GM21390 (cell line): ENCODE results near the gene REX1BD.
"Not testable (repeated sequence)": the region's sequence is repeated elsewhere in the genome, so short reads cannot be mapped to it uniquely, and the experiment has no call there.

Experiments
- ATAC-seq: cut with Tn5 transposase; IDR thresholded peaks from one replicate; pipeline ENCODE4 v1.9.1; 2021; ENCODE audit not compliant: unreplicated experiment

REX1BD gene

DNA sequence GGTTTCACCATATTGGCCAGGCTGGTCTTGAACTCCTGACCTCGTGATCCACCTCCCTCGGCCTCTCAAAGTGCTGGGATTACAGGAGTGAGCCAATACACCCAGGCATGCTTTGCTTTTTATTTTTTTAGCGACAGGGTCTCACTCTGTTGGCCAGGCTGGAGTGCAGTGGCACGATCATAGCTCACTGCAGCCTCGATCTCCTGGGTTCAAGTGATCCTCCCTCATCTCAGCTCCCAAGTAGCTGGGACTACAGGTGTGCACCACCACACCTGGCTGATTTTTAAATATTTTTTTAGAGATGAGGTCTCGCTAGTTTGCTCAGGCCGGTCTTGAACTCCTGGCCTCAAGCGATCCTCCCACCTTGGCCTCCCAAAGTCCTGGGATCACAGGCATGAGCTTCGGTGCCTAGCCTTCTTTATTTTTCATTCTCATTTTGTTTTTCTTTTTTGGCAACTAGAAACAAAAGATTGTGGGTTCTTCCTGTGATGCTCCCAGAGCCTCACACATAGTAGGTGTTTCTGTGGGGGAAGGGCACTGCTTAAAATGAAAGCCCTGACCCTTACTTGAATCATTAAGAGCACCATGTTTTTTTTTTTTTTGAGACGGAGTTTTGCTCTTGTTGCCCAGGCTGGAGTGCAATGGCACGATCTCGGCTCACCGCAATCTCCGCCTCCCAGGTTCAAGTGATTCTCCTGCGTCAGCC lies 12.2 kb downstream of the REX1BD start:
- ATAC-seq: not testable (repeated sequence)

DNA sequence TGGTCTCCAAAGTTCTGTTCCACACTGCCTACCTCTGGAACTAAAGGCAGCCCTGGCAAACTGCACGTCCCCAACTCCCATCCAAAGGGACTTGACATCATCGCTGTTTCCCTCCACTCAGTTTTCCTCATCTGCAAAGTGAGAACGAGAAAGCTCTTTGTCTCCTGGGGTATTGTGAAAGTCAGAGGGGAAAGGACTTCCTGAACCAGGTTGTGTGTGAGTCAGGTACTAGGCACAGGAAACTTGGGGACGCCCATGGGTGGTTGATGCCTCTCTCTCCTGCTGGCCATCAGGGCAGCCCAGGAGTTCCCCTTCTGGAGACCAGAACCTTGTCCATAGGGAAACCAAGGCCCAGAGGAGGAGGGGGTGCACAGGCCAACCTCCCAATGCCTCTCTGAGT lies 13.3 kb downstream of the REX1BD start:
- no peak for ATAC-seq

DNA sequence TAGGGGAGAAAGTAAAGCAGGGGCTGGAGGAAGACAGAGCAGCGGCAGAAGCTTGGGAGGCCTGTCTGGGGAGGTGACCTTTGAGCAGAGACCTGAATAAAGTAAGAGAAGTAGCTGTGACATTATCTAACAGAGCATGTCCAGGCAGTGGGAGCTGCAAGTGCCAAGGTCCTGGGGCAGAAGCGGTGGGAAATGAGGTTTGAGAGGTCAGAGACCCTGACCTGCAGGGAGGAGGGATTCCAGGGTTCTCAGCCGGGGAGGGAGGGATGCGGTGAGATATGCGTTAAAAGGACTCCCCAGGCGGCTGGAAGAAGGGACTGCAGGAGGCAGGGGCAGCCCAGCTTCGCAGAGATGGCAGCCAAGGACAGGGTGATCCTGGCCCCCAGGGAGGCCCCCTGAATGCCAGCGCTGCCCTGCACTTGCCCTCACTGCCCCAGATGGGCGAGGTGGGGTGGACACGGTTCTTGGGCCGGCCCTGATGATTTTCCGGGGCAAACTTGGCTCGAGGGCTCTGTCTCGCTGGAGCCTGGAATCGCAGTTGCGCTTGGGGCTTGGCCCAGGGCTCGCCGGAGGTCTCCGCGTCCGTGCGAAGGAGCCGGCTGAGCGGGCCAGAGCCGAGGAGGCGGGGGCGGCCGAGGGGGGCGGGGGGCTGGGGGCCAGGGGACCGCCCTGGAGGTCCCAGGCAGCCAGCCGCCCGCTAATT lies 14.8 kb downstream of the REX1BD start:
- no peak for ATAC-seq

DNA sequence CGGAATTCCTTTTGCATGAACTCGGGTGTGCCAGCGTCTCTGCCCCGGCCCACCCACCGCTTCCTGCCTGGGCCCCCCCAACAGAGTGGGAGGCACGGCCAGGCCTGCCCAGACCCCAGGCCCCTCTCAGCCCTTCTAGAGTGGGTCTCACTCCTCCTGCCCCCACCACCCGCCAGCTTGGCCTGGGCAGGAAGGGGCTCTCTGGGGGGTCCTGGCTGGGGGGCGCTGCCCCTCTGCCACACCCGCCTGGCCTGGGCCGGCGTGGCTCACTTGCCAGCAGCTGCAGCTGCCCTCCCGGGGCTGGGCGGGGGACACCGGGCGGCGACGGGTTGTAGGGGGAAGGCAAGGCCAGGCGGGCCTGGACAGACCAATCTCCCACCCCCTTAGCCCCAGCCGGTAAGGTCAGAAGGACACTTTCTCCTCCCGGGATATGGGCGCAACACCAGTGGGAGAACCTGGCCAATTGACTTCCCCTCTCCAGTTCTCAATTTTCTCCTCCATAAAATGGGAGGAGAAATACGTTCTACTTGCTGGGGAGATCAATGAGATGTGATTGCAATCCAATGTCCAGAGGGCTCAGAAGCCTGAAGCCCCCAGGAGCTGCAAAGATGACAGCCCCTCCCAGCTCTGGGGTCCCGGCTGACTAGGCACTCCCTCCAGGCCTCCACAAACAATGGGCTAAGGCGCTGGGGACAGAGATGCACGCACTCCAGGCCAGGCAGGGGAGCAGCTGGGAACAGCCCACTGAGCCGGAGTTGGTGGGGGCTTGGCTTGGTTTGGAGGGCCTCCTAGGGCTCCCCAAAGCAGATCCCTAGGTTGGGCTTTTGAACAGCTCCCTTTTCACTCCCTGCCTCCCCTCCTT lies 15.6 kb downstream of the REX1BD start:
- no peak for ATAC-seq

DNA sequence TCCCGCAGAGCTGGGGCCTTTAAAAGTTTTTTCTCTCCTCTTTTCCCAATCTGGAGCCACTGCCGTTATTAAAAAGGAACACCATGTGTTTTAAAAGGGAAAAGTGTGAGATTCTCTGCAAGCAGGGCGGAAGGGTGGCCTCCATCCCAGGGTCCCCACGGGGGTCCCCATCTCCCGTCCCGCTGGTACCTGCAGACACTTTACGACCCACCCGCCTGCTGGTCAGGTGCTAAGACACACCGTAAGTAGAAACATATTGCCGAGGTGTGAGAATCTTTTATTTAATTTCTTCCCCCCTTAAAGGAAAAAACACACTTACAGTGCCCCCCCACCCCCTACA lies 16.2 kb downstream of the REX1BD start:
- ATAC-seq: no peak

DNA sequence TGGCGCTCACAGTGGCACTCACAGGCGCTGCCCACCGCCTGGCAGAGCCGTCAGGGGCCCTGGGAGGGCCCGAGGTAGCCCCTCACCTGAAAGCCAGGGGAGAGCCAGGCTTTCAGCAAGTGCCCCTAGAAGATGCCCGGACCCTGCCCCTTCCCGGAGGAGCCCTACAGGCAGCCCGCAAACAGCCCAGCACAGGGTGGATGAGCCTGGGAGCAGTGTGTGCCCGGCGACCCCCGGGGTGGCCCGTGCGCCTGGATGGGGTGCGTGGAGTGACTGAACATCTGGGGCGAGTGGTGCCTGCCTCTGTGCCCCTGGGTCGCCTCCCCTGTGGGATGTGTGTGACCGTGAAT lies 16.6 kb downstream of the REX1BD start:
- no peak for ATAC-seq

DNA sequence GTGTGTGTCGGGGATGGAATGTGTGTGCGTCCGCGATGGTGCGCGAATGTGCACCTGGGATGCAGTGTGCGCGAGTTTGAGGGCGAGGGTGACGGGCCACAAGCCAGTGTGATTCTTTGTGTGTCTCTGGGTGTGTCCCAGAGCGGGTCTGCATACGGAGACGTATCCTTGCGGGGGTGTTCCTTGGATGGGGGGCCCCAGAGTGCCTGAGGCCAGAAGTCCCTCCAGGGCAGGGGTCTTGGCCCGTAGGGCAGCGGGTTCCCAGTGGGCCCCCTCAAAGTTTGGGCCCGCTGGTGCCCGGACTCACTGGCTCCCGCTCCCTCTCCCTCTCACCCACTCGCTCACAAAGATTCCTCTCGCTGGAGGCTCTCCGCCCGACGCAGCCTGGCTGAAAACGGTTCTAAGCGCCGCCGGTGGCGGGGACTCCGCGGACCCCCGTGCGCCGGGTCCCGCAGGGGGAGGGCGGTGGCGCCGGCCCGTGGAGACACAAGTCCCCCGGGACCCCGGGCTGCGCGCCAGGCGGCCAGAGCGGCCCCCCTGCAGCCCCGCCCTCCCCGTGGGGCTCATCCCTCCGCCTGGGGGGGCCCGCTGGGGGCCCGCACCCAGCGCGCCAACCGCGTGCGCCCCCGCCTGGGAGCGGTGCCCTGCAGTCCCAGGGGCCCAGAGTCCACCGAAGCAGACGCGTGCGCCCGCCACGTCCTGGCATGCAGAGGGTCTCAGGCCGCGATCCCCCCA lies 17.1 kb downstream of the REX1BD start:
- ATAC-seq: no peak

DNA sequence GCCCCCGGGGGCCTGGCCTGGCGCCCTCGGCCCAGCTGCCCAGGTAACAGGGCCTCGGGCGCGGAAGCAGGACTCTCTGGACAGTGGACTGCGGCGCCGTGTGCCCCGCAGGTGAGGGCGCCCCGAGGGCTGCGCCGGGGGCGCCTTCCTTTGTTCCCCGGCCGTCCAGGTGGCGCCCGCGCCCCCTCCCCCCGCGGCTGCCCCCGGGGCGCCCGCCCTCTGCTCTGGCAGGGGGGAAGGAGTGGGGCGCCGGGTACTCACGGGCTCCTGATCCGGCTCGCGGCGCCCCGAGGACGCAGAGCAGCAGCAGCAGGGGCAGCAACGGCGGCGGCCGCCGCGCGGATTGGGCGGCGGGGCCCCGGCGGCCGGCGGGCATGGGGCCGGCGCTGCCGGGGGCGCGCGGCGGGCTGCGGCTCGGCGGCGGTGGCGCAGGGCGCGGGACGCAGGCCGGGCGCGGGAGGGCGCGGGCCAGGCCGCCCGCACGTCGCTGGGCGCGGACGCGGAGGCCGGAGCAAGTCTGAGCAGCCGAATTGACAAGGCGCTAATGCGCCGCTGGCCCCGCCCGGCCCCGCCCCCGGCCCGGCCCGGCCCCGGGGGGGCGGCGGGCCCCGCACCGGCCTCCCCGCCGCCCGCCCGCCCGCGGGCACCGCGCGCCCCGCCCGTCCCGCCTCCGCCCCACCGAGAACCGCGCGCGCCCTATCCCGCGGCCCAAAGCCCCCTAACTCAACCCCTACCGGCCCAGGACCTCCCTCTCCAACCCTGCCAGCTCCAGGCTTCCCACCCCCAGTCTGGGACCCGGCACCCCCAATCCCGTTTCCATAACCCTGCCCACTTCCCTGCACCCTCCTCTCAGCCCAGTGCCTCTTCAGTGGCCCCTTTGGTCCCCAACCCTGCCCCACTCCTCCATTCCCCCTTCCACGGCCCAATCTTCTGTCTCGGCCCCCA lies 18.0 kb downstream of the REX1BD start, which contains the start of gene CRLF1:
Gene CRLF1 (minus strand): TSS at position 519 of the 945 bp plus-strand sequence. CDS start 143 bp downstream, at position 376.
- ATAC-seq: no peak

DNA sequence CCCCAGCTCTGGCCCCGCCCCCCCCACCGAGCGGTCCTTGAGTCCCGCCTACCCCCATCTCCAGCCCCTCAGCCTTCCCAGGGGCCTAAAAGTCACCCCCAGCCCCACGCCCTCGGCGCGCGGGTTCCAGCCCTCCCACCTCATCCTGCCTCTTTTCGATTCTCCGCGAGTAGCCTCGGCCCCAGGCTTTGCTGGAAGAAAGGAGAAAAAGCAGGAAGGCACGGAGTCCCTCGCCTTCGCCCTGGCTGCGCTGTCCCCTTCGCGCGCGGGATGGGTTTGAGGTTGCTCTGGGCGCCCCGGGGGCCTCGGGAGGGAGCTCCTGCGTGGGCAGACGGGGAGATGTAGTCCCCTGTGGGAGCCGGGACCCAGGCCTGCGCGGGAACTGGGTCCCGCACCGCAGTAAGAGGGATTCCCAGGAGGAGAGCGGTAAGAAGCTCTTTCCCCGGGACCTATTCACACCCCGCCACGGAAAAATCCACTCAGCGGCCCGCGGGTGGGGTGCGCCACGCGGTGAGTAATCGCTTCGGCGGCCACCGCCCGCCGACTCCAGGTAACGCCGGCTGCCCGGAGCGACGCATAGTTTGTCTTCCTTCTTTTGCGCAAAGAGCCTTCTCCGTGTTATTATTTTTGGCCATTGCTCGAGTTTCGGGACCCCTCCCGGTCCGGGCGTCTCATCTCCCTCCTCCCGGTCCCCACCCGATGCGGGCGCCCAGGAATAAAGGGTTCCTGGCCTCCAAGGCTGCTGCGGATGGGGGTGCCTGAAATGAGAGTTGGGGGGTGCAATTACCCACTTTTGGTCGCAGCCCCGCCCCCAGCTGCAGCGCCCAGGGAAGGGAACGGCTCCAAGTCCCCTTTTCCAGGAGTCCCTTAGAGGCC lies 18.9 kb downstream of the REX1BD start:
- ATAC-seq: no peak

DNA sequence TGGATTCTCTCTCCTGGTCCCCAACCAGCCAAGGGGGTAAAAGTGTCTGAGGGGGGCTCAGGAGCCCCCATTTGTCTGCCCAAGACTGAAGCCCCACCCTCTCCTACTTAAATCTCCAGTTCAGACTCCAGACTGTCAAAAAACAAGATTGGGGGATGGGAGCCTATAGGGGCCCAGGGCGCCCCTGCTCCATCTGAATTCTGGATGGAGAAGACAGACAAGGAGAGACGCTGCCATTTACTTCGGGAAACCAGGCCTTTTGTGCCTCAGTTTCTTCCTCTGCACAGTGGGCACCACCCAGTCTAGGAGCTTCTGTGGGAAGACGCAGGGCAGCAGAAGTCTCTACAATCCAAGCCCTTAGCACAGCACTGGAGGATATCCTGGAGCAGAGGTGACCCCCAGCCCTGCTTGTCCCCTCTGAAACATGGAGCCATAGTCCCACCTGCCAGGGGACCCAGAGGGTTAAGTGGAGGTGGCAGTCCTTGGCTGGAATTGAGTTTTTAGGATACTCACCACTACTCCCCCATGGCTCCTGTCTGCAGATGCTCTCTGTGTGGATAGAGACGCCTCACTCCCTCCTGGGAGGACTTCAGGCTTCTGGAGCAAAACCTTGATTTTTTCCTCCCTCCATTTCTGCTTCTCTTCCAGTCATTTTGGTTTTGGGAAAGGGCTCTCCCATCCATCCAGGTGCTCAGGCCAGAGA lies 19.7 kb downstream of the REX1BD start:
- no peak for ATAC-seq

DNA sequence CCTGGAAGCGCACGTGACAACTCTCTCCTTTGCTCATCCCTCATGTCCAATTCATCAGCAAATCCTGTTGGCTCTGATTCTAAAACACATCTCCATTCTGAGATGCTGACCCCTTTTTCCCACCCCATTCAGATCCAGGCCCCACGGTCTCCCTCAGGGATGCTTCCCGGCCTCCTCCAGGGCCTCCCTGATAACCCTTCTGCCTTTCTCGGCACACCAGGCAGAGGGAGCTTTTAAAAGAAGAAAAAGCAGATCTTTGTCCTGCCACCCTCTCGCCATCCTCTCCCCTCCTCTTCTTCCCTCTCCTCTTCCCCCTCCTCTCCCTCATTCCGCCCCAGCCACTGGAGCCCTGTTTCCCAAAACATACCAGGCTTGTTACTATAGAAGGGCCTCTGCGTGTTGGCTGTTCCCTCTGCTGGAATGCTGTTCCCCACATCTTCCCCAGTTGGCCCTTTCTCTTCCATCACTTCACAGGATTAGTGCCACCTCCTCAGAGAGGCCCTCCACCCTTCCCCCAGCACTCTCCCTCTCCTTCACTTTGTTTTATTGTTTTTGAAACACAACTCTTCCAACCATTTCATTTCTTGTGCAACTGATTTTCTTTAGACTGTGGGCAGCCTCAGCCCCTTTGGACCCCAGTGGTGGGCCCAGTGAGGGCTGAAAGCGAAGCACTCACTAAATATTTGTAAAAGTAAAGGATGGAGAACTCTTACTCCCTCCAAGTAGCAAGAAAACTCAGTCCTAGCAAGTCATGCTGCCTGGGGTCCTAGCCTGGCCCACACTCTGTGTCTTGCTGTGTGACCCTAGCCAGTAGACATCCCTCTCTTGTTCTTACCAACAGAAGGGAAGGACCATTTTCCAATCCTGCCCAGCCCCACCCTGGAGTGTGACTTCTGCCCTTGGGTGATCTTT lies 20.5 kb downstream of the REX1BD start:
- no peak for ATAC-seq

DNA sequence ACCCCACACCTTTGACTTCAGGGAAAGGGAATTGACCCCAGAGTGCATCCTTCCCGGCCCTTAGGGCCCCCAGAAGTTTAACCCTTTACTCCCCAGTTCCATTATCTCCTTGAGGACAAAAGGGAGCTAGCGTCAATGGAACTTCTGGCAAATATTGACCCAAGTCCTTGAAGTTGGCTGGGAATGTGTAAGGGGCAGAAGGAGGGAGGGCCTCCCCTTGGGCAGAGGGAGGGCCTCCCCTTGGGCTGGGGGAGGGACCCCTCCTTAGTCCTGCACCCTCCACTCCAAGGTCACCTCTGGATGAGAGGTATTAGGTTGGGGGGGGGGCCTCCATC lies 21.1 kb downstream of the REX1BD start:
- no peak for ATAC-seq

DNA sequence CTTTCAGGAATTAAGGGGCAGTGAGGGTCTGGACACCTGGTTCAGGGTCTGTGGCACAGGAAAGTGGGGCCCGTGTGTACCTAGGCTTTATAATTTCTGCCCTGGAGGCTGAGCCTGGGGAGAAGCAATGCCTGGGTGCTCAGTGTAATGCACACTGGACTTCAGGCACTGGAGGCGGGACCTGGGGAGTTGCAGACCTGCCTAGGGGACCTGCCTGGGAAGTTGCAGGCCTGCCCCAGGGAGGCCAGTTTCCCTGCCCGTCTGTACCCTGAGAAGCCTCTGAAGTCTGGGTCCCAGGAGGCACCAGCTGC lies 21.6 kb downstream of the REX1BD start:
- ATAC-seq: no peak

DNA sequence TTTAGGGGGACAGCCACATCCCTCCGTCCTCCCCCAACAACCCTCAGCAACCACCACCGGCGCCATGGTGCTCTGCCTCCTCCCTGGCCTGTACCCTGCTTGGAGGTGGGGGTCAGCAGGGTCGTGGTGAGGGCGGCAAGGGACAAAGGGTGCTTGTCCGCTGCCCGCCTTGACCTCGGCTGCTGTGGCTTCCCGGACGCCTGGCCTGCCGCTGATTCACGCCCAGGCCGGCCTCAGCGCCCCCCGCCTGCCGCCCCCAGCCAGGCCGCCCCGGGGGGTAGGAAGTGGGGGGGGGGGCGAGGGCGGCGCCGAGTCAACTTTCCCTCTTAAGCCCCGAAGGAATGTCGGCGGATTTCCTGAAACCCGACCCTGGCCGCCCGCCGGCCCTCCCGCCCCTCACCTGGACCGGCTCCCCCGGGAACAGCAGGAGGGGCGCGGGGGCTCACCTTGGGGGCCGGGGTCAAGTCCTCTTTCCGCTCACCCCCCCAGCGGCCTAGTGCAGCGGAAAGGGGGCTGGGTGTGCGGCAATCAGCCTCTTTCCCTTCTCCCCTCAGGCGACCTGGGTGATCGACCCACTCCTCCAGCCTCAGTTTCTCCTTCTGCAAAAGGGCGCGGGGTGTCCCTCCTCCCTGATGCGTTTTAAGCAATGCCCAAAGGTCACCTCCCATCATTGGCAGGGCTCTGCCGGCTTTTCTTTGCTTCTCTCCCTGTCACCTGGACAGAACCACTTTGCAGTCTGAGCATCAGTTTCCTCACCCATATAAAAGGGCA lies 22.1 kb downstream of the REX1BD start:
- no peak for ATAC-seq

DNA sequence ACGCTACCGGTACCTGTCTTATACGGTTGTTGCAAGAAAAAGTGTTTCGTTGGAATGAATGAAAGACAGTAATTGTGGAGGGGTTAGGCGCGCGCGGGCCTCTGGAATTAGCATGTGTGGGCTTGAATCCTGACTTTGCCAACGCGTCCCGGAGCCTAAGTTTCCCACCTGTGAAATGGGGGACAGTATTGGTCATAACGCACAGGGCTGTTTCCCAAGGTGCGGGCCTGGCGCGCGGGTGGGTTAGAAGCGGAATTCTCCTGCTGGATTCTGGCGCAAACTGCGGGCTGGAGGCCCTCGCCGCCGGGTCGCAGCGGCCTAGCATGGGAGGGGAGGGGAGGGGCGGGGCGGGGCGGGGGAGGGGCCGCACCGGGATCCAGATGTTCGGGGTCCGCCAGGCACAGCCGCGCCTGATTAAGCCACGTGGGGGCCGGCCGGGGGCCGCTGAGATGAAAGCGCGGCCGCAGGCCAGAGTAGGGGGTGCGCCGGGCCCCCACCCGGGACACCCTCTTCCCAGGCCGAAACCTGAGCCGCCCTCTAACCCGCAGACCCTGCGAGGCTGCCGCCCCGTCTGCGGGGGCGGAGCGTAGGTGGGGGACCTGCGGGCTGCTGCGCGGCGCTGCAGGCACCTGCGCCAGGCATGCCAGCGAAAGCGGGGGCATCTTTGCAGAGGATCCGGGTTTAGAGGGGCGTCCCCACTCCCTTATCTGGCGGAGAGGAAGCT lies 22.9 kb downstream of the REX1BD start:
- ATAC-seq: no peak

DNA sequence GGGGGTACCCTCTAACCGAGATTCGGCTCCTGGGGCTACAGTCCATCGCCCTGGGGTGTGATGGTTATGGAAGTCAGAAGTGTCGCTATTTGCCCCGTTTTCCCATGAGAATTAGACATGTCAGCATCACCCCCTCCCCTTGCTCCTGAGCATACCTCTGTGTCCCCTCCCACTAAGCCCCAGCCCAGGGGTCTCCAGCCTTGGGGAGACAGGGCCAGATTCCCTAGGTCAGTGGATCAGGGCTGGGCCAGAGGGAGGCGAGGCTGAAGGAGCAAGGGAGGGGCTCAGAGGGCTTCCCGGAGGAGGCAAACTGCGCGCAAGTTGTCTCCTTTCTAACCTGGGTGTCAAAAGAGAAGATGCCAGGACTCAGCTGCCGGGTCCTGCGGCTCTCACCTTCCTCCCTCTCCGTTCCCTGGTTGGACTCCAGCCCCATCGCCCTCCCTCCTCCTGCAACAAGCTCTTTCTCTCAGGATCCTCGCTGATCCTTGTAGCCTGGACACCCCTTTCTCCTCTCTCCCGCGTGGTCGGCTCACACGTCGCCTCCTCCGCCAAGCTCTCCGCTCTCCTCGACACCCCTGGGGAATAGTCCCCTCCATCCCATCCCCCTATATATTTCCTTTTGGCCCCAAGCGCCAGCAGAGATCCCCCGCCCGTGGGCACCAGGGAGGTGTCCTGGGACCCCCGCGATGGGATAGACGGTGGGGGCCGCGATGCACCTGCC lies 23.6 kb downstream of the REX1BD start:
- ATAC-seq: no peak
